GM12874 (cell line): Measurements from ENCODE around the gene LY6G6D.

Experiments
- CTCF ChIP-seq: IDR thresholded peaks from 2 replicates; pipeline ENCODE4 v1.5.1; 2011; ENCODE audit warnings: low read depth, mild to moderate bottlenecking, control low read depth, low read length, moderate library complexity; ENCODE audit not compliant: insufficient read depth

LY6G6D gene

GRCh38 chr6:31689249-31690110, 25.7 kb upstream of the LY6G6D start:
- TF ChIP-seq CTCF, result peak; percentile 58

GRCh38 chr6:31690231-31691077, 24.7 kb upstream of the LY6G6D start:
- TF ChIP-seq CTCF, result no peak

- no peak for TF ChIP-seq CTCF
These were observed 24.1 kb upstream of the LY6G6D start for GRCh38 chr6:31691078-31691463.

GRCh38 chr6:31691564-31692108, 23.5 kb upstream of the LY6G6D start:
- TF ChIP-seq CTCF, result no peak

- no peak for TF ChIP-seq CTCF
These were observed 22.8 kb upstream of the LY6G6D start for GRCh38 chr6:31692353-31692752.

GRCh38 chr6:31692886-31693285, 22.3 kb upstream of the LY6G6D start:
- TF ChIP-seq CTCF, result no peak

GRCh38 chr6:31693535-31693934, 21.6 kb upstream of the LY6G6D start:
- no peak for TF ChIP-seq CTCF
